Stimulated activated CD8-positive, alpha-beta memory T cell treated with anti-CD3 and anti-CD28 coated beads, Interleukin-2, amount 100 ng/mL, for 48 hours (primary cell): Measurements from ENCODE around the gene DOCK2.

Experiments
- DNase-seq, 2 donors: peaks; one replicate each; pipeline ENCODE4 v3.0.0-alpha.2; 2020; ENCODE audit warnings: low read depth in 2 of 2

Gene DOCK2

GRCh38 chr5:170095646-170096045, 458.6 kb downstream of the DOCK2 start:
- no peak for DNase-seq

- DNase-seq = no peak
Observed at GRCh38 chr5:170097934-170098333, 460.9 kb downstream of the DOCK2 start.

- DNase-seq = peak; percentile 46 to 55
Observed at GRCh38 chr5:170100066-170100943, 463.2 kb downstream of the DOCK2 start.

- DNase-seq = no peak
Observed at GRCh38 chr5:170103447-170103846, 466.4 kb downstream of the DOCK2 start.

- no peak for DNase-seq
Observed at GRCh38 chr5:170104299-170104698, 467.2 kb downstream of the DOCK2 start.

- DNase-seq = no peak
Observed at GRCh38 chr5:170104710-170105109, 467.6 kb downstream of the DOCK2 start.

GRCh38 chr5:170105642-170106611, 468.9 kb downstream of the DOCK2 start, which contains the start of gene FOXI1:
TSS of gene FOXI1 (plus strand) at chr5:170105897. CDS start at chr5:170105958, 61 bp downstream.
- no peak for DNase-seq

GRCh38 chr5:170107674-170108073, 470.6 kb downstream of the DOCK2 start:
- no peak for DNase-seq

GRCh38 chr5:170108266-170108785, 471.3 kb downstream of the DOCK2 start:
- DNase-seq = no peak

- no peak for DNase-seq
Observed at GRCh38 chr5:170109059-170110031, 472.3 kb downstream of the DOCK2 start.

GRCh38 chr5:170110403-170111087, 473.5 kb downstream of the DOCK2 start:
- no peak for DNase-seq

GRCh38 chr5:170111088-170111785, 474.2 kb downstream of the DOCK2 start:
- no peak for DNase-seq

GRCh38 chr5:170112876-170113521, 475.9 kb downstream of the DOCK2 start:
- DNase-seq = no peak

- no peak for DNase-seq
Observed at GRCh38 chr5:170113522-170113900, 476.4 kb downstream of the DOCK2 start.

GRCh38 chr5:170114271-170114670, 477.2 kb downstream of the DOCK2 start:
- no peak for DNase-seq

- no peak for DNase-seq
Observed at GRCh38 chr5:170115925-170116324, 478.9 kb downstream of the DOCK2 start.

GRCh38 chr5:170117736-170118135, 480.7 kb downstream of the DOCK2 start:
- no peak for DNase-seq

- DNase-seq = no peak
Observed at GRCh38 chr5:170120576-170120975, 483.5 kb downstream of the DOCK2 start.

- DNase-seq = no peak
Observed at GRCh38 chr5:170121321-170121720, 484.2 kb downstream of the DOCK2 start.
